H1 (cell line): ENCODE measurements around the gene CCDC8. TPM values are rescaled to one million over a fixed set of nuclear protein-coding genes. Genes with fewer than 3 reads are reported as not detected.
A peak's percentile ranks its signal among the peaks of the same experiment; 100 is the strongest.

Experiments
- CTCF ChIA-PET: fragments of 300-600 bp; sonication (Branson Sonifier 250); formaldehyde crosslinking; loops from one replicate; lab custom pipeline; 2021; ENCODE audit not compliant: partially characterized antibody; lab: Charles Lee
- POLR2A ChIA-PET: fragments of 300-600 bp; sonication (Branson Sonifier 250); formaldehyde crosslinking; loops from one replicate; lab custom pipeline; 2021; ENCODE audit warnings: inconsistent platforms; ENCODE audit not compliant: partially characterized antibody; lab: Charles Lee
- DNase-seq, 2 experiments: peaks; one replicate each; pipeline versions ENCODE4 v3.0.0 to v3.0.0-alpha.2; 2010 to 2022; ENCODE audit warnings: low spot score in 2 of 2, low read depth in 1 of 2, mixed read lengths in 1 of 2
- FAIRE-seq: peaks from 2 replicates; lab custom pipeline; 2011; peaks lifted over from hg19 to GRCh38; lab: Jason Lieb, UNC
- H2AFZ ChIP-seq: 2 replicates; pipeline ENCODE4 v1.8.1; 2012; ENCODE audit warnings: low read length, inconsistent platforms
- H2AK5ac ChIP-seq: 2 replicates; pipeline ENCODE4 v1.6.1; 2013; ENCODE audit warnings: low read depth, low read length
- H2BK120ac ChIP-seq: replicated peaks from 2 replicates; pipeline ENCODE3; 2013; ENCODE audit warnings: low read depth, low read length, inconsistent platforms
- H2BK12ac ChIP-seq: 2 replicates; pipeline ENCODE4 v1.6.1; 2013; ENCODE audit warnings: low read depth, low read length
- H2BK15ac ChIP-seq: 2 replicates; pipeline ENCODE4 v1.6.1; 2013; ENCODE audit warnings: low read length
- H2BK20ac ChIP-seq: 2 replicates; pipeline ENCODE4 v1.6.1; 2013; ENCODE audit warnings: low read length
- H2BK5ac ChIP-seq: 2 replicates; pipeline ENCODE4 v1.6.1; 2013; ENCODE audit warnings: low read depth, low read length
- H3K14ac ChIP-seq: 2 replicates; pipeline ENCODE4 v1.6.1; 2013; ENCODE audit warnings: inconsistent platforms; ENCODE audit not compliant: insufficient read length
- H3K18ac ChIP-seq: 2 replicates; pipeline ENCODE4 v1.6.1; 2013; ENCODE audit warnings: low read length; ENCODE audit errors: extremely low read depth
- H3K23ac ChIP-seq: 2 replicates; pipeline ENCODE4 v1.6.1; 2013; ENCODE audit warnings: inconsistent platforms; ENCODE audit not compliant: insufficient read length
- H3K23me2 ChIP-seq: 2 replicates; pipeline ENCODE4 v1.6.1; 2013; ENCODE audit warnings: low read depth, low read length
- H3K27ac ChIP-seq: 2 replicates; pipeline ENCODE4 v1.6.1; 2011; ENCODE audit warnings: low read depth, low read length, inconsistent platforms
- H3K27me3 ChIP-seq, 4 experiments: replicated peaks in 1 of 4; 1 replicate in 1 of 4; 2 replicates in 3 of 4; pipeline versions ENCODE4 v1.6.1 to v1.8.1; 2011 to 2013; ENCODE audit warnings: low read length in 3 of 4, mild to moderate bottlenecking in 3 of 4, inconsistent platforms in 2 of 4, mixed read lengths in 2 of 4, moderate library complexity in 1 of 4; ENCODE audit not compliant: control insufficient read depth in 3 of 4, insufficient read depth in 3 of 4; ENCODE audit errors: extremely low read depth in 1 of 4
- H3K36me3 ChIP-seq, 4 experiments: 2 replicates each; pipeline versions ENCODE4 v1.6.1 to v1.8.1; 2011 to 2013; ENCODE audit warnings: mild to moderate bottlenecking in 4 of 4, low read length in 3 of 4, moderate library complexity in 2 of 4, control low read depth in 1 of 4, inconsistent platforms in 1 of 4; ENCODE audit not compliant: insufficient read depth in 4 of 4, control insufficient read depth in 2 of 4
- H3K4ac ChIP-seq: replicated peaks from 2 replicates; pipeline ENCODE3; 2013; ENCODE audit warnings: low read length, low read depth, mixed read lengths, inconsistent platforms; ENCODE audit not compliant: insufficient read length
- H3K4me1 ChIP-seq, 4 experiments: replicated peaks in 1 of 4; 1 replicate in 1 of 4; 2 replicates in 3 of 4; pipeline versions ENCODE4 v1.6.1 to v1.8.1; 2011 to 2013; ENCODE audit warnings: low read length in 3 of 4, inconsistent platforms in 2 of 4, mixed read lengths in 1 of 4; ENCODE audit not compliant: insufficient read depth in 4 of 4, control insufficient read depth in 3 of 4
- H3K4me2 ChIP-seq, 2 experiments: 2 replicates each; pipeline versions ENCODE4 v1.6.1 to v1.8.1; 2011 to 2013; ENCODE audit warnings: low read depth in 2 of 2, low read length in 2 of 2, control low read depth in 1 of 2, inconsistent platforms in 1 of 2, mild to moderate bottlenecking in 1 of 2; ENCODE audit not compliant: insufficient read depth in 1 of 2
- H3K4me3 ChIP-seq, 4 experiments: fragments of 200-600, 300-600 bp in 1 of 4; sonication (generic), shearing (Covaris generic), sonication (Bioruptor Twin) in 1 of 4; 2 replicates each; pipeline versions ENCODE4 v1.5.1 to v1.8.1; 2011 to 2016; ENCODE audit warnings: low read length in 4 of 4, low read depth in 3 of 4, control low read depth in 2 of 4, inconsistent platforms in 2 of 4, mild to moderate bottlenecking in 2 of 4, mixed read lengths in 1 of 4, moderate library complexity in 1 of 4; ENCODE audit not compliant: insufficient read depth in 2 of 4; ENCODE audit errors: extremely low read depth in 1 of 4
- H3K56ac ChIP-seq: replicated peaks from 2 replicates; pipeline ENCODE3; 2013; ENCODE audit warnings: low read depth, mild to moderate bottlenecking, mixed read lengths, low read length, inconsistent platforms; ENCODE audit not compliant: insufficient read length
- H3K79me1 ChIP-seq: 2 replicates; pipeline ENCODE4 v1.6.1; 2013; ENCODE audit warnings: low read depth, low read length, control low read depth
- H3K79me2 ChIP-seq, 2 experiments: 2 replicates each; pipeline versions ENCODE4 v1.6.1 to v1.8.1; 2012 to 2013; ENCODE audit warnings: low read length in 2 of 2, mild to moderate bottlenecking in 2 of 2, inconsistent platforms in 1 of 2; ENCODE audit not compliant: insufficient read depth in 2 of 2, control insufficient read depth in 1 of 2
- H3K9ac ChIP-seq, 4 experiments: replicated peaks in 1 of 4; 1 replicate in 1 of 4; 2 replicates in 3 of 4; pipeline versions ENCODE4 v1.6.1 to v1.8.1; 2011 to 2013; ENCODE audit warnings: low read depth in 3 of 4, low read length in 3 of 4, control low read depth in 2 of 4, mild to moderate bottlenecking in 2 of 4, moderate library complexity in 2 of 4, inconsistent platforms in 1 of 4; ENCODE audit errors: extremely low read depth in 1 of 4
- H3K9me3 ChIP-seq, 2 experiments: 2 replicates each; pipeline versions ENCODE4 v1.6.1 to v1.8.1; 2012 to 2013; ENCODE audit warnings: mild to moderate bottlenecking in 2 of 2, moderate library complexity in 2 of 2, control low read depth in 1 of 2, inconsistent platforms in 1 of 2, low read depth in 1 of 2, low read length in 1 of 2, mixed read lengths in 1 of 2; ENCODE audit not compliant: insufficient read depth in 2 of 2
- H4K20me1 ChIP-seq, 2 experiments: replicated peaks in 1 of 2; 2 replicates each; pipeline versions ENCODE3 to v1.8.1; 2011 to 2013; ENCODE audit warnings: inconsistent platforms in 2 of 2, low read length in 2 of 2, mild to moderate bottlenecking in 1 of 2; ENCODE audit not compliant: insufficient read depth in 2 of 2, control insufficient read depth in 1 of 2
- H4K5ac ChIP-seq: 2 replicates; pipeline ENCODE4 v1.6.1; 2013; ENCODE audit warnings: low read length, low read depth, mixed read lengths, inconsistent platforms; ENCODE audit not compliant: insufficient read length
- H4K8ac ChIP-seq: 2 replicates; pipeline ENCODE4 v1.8.0; 2013; ENCODE audit warnings: mild to moderate bottlenecking, moderate library complexity, low read length, inconsistent platforms; ENCODE audit not compliant: insufficient read depth; ENCODE audit errors: extremely low read depth
- H4K91ac ChIP-seq: replicated peaks from 2 replicates; pipeline ENCODE3; 2013; ENCODE audit warnings: low read length, mixed read lengths, inconsistent platforms; ENCODE audit not compliant: insufficient read length
- KDM1A ChIP-seq: fragments of 200-600, 300-600 bp; sonication (generic); IDR thresholded peaks from 2 replicates; pipeline ENCODE4 v1.7.1; 2016; ENCODE audit warnings: mild to moderate bottlenecking, low read length, borderline replicate concordance
- POLR2A ChIP-seq, 2 experiments: IDR thresholded peaks; 1 replicate in 1 of 2; 2 replicates in 1 of 2; pipeline ENCODE4 v1.6.1; 2011; ENCODE audit warnings: low read depth in 2 of 2, low read length in 2 of 2, mild to moderate bottlenecking in 2 of 2; ENCODE audit errors: control extremely low read depth in 1 of 2
- WGBS, 2 experiments: shearing (Covaris generic) in 1 of 2; methylation state at CpG; one replicate each; pipeline versions ENCODE4 v1.1.6 to v1.1.7; 2013 to 2015; ENCODE audit warnings: low lambda C conversion rate in 2 of 2, mixed read lengths in 2 of 2, inconsistent platforms in 1 of 2, low coverage in 1 of 2, missing lambda C conversion rate in 1 of 2; ENCODE audit not compliant: insufficient replicate concordance in 2 of 2, insufficient coverage in 1 of 2, insufficient read length in 1 of 2; ENCODE audit errors: extremely low coverage in 1 of 2, missing lambda C conversion rate in 1 of 2; 5-methylcytosine and 5-hydroxymethylcytosine counted together
- polyA plus RNA-seq, 7 experiments: library from polyadenylated mRNA; depleted of rRNA in 3 of 7; stranded (reverse) in 5 of 7; unstranded in 2 of 7; fragments of >200 nt in 5 of 7; fragments of 200-250 nt in 2 of 7; gene quantifications; 1 replicate in 5 of 7; 2 replicates in 1 of 7; 4 replicates in 1 of 7; pipeline versions ENCODE4 v1.2.1 to v1.2.3, GENCODE V29; 2011 to 2013; ENCODE audit warnings: missing spikeins in 2 of 7, mixed read lengths in 2 of 7
- total RNA-seq: library from RNA; stranded (reverse); fragmentation: NEBNext Ultra II Directional; extraction: Animal tissue kit (Norgen Biotek cat#: 25700); gene quantifications from 2 replicates; pipeline ENCODE4 v1.2.1, GENCODE V29; 2021

The CCDC8 gene
- total and polyA plus RNA-seq, 2 of the 8 experiments (the other 6 are each of a cell fraction or from before 2014, with no cell fraction given) = 4.9 to 13.6 TPM

- H3K79me2 ChIP-seq = no peaks in the 10 kb centered on the region
- peaks cover 13% of the 10 kb centered on the region; the same call in 1 of the 2 replicates for H3K23me2 ChIP-seq
- no peak overlapping the region for H2AFZ ChIP-seq
- WGBS, 2 experiments = 83% methylated on average over 11 of the region's 11 CpGs; no CpG with 5 or more reads in 1 of the 2 experiments
- H2BK5ac ChIP-seq = no peak overlapping the region
- no peak overlapping the region for H4K91ac ChIP-seq
- peaks cover 0 to 30% (median 19%) of the 10 kb centered on the region in 4 experiments; a peak in 6 of 7 replicates for H3K27me3 ChIP-seq
- no peak for FAIRE-seq
- CTCF ChIA-PET = interaction anchor here (0.6 to 15.2 kb wide), 31 partner anchors 9 to 170 kb away, joined by 3 to 254 read pairs (median 4); partner anchors contain the start of genes CCDC8 and PNMA8A
- peaks cover 0 to 18% (median 12%) of the 10 kb centered on the region in 4 experiments; a peak in 5 of 7 replicates for H3K4me1 ChIP-seq
- H4K8ac ChIP-seq = no peak overlapping the region
- no peaks in the 10 kb centered on the region for H3K36me3 ChIP-seq
- no peak overlapping the region for H3K18ac ChIP-seq
- H3K27ac ChIP-seq = no peak overlapping the region
- H3K14ac ChIP-seq = no peak overlapping the region
- H3K56ac ChIP-seq = no peak overlapping the region
- no peak for DNase-seq
- POLR2A ChIA-PET = interaction anchor here (1.6 to 4.4 kb wide), 2 partner anchors 10 to 86 kb away, joined by 3 to 28 read pairs; partner anchors contain the start of gene CCDC8
- H2BK120ac ChIP-seq = no peak overlapping the region
- H2BK12ac ChIP-seq = no peak overlapping the region
- no peak overlapping the region for H2BK15ac ChIP-seq
- H4K5ac ChIP-seq = no peak overlapping the region
- no peak overlapping the region; a peak in 1 of 4 replicates for H3K4me2 ChIP-seq
- H3K4me3 ChIP-seq = no peak overlapping the region
- H3K9me3 ChIP-seq = no peaks in the 10 kb centered on the region
- no peak overlapping the region for H2AK5ac ChIP-seq
- H3K79me1 ChIP-seq = no peaks in the 10 kb centered on the region
- no peak overlapping the region for H2BK20ac ChIP-seq
- peaks cover 0 to 2% of the 10 kb centered on the region in 2 experiments for H4K20me1 ChIP-seq
- no peak overlapping the region for H3K9ac ChIP-seq
- H3K4ac ChIP-seq = no peak overlapping the region
- no peak overlapping the region for H3K23ac ChIP-seq
- TF ChIP-seq KDM1A = 0 out of 2 replicates have a peak, but pooled peaks have one; percentile 16
- TF ChIP-seq POLR2A (IDR thresholded peaks at IDR 0.05; ENCODE audit: control extremely low read depth in 1 of 2, low read depth in 2 of 2, low read length in 2 of 2) = no peak
- TF ChIP-seq, all 59 proteins: peak for 1
Measured at GRCh38 chr19:46402725-46403124, 10.6 kb downstream of the CCDC8 start.
